Measurements from ENCODE around the gene MYL4.

Gene MYL4

GRCh38 chr17:47188876-47189731 lies 20.0 kb upstream of the MYL4 start, which contains the start of gene CDC27:
CDC27 (minus strand) TSS chr17:47189295; CDS start chr17:47189172, 123 bp downstream.
- DNase-seq (ENCODE audit: extremely low read depth, low read depth) = peak; percentile 94
- TF ChIP-seq CTCF (IDR thresholded peaks at IDR 0.05; ENCODE audit: low read depth, low read length) = no peak

- no peak for DNase-seq (ENCODE audit: extremely low read depth, low read depth)
- no peak for TF ChIP-seq CTCF (IDR thresholded peaks at IDR 0.05; ENCODE audit: low read depth, low read length)
Observed at GRCh38 chr17:47189732-47190237, 19.4 kb upstream of the MYL4 start.

GRCh38 chr17:47190243-47190642 lies 18.9 kb upstream of the MYL4 start:
- no peak for DNase-seq (ENCODE audit: extremely low read depth, low read depth)
- no peak for TF ChIP-seq CTCF (IDR thresholded peaks at IDR 0.05; ENCODE audit: low read depth, low read length)

GRCh38 chr17:47190770-47191169 lies 18.4 kb upstream of the MYL4 start:
- DNase-seq (ENCODE audit: extremely low read depth, low read depth) = no peak
- TF ChIP-seq CTCF (IDR thresholded peaks at IDR 0.05; ENCODE audit: low read depth, low read length) = no peak

- DNase-seq (ENCODE audit: extremely low read depth, low read depth) = no peak
Observed at GRCh38 chr17:47192554-47192953, 16.6 kb upstream of the MYL4 start.

GRCh38 chr17:47193931-47194511 lies 15.1 kb upstream of the MYL4 start:
- DNase-seq (ENCODE audit: extremely low read depth, low read depth) = no peak
- no peak for TF ChIP-seq CTCF (IDR thresholded peaks at IDR 0.05; ENCODE audit: low read depth, low read length)

More at GRCh38 chr17:47192554-47192953, 16.6 kb upstream of the MYL4 start:
- no peak for TF ChIP-seq CTCF (IDR thresholded peaks at IDR 0.05; ENCODE audit: low read depth, low read length)

- DNase-seq (ENCODE audit: extremely low read depth, low read depth) = no peak
- TF ChIP-seq CTCF (IDR thresholded peaks at IDR 0.05; ENCODE audit: low read depth, low read length) = no peak
Observed at GRCh38 chr17:47197821-47198220, 11.3 kb upstream of the MYL4 start.

Data from AG09319 (cell line).